MV-4-11 (cell line): Measurements from ENCODE around the gene COPS9.

Source experiments
- DNase-seq: peaks from one replicate; lab custom pipeline; 2025; lab: John Stamatoyannopoulos, UW

Gene COPS9

DNA sequence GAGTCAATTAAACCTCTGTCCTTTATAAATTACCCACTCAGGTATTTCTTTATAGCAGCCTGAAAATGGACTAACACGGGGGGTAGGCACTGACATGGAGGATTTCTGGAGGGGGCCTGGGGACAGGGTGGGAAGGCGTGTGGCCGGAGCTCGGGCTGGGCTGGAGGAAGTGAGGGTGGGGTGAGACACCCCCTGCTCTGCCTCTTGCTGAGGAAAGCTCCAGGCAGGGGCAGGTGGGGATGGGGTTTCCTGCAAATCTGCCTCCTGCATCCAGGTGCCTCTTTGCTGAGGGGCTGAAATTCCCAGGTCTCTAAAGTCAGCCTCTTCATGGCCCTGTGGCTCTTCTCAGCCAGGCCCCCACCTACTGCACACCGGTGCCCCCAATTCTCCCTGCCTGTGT is 30.1 kb upstream of the COPS9 start:
- DNase-seq: no peak

GRCh38 chr2:240165661-240166060 is 29.6 kb upstream of the COPS9 start:
- no peak for DNase-seq

- no peak for DNase-seq
Observed at GRCh38 chr2:240165034-240165433, 28.9 kb upstream of the COPS9 start.

DNA sequence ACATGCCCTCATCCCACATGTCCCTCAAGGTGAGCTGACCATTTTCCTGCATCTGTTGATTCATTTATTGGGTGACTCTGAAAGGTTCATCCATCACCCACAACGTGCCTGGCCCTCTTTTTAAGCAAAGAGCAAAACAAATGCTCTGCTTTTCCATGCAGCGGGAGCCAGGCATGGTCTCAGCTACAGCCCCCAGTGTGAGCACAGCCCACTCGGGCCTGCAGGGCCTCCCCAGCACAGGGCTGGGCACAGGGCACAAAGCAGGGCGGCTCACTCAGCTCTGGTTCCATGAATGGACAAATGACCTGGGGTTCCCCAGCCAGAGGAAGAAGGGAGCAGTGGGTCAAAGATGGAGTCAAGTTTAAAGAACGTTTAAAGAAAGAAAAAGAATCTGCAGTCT is 28.5 kb upstream of the COPS9 start:
- no peak for DNase-seq

- DNase-seq: no peak
Observed at GRCh38 chr2:240163844-240164574, 27.9 kb upstream of the COPS9 start.

GRCh38 chr2:240162939-240163714 is 27.0 kb upstream of the COPS9 start:
- no peak for DNase-seq

DNA sequence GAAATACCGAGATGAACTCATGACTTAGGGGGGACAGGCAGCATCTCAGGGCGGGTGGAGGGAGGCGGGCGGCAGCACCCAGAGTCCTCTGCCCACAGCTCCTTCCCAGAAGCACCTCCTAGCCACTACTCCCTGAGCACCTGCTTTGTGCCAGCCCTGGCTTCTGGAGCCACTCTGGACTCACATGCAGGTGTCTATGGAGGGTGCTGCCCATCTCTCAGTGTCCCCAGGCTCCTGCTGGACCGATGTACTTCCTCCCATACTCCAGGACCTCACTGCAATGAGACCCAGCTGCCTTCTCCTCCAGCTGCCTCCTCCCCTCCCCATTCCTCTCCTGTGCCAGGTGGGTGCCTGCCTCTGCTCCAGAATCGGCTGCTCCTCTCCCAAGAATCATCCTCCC is 26.4 kb upstream of the COPS9 start:
- DNase-seq: no peak

GRCh38 chr2:240162032-240162431 is 25.9 kb upstream of the COPS9 start:
- DNase-seq: no peak

DNA sequence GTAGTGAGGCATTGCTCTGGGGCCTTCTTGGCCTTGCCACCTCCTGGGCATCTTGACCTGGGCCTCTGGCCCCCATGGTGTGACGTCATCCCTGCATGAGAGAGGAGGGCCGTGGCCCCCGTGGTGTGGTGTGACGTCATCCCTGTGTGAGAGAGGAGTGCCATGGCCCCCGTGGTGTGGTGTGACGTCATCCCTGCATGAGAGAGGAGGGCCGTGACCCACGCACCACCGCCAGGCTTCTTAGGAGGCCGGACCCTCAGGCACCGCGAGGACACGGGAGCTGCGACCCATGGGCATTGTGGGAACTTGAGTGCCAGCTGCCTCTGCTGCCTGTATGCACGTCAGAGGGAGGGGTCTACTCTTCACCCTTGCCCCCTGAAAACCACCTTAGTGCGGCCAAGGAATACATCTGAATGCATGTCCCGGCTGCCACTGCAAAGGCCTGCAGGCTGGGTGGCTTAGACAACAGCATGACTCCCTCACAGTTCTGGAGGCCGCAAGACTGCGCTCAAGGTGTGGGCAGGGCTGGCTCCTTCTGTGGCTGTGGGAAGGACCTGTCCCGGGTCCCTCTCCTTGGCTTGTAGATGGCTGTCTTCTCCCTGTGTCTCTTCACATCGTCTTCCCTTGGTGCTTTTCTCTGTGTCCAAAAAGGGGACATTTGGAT is 25.1 kb upstream of the COPS9 start:
- DNase-seq: no peak

- DNase-seq: no peak
Observed at GRCh38 chr2:240160291-240161086, 24.4 kb upstream of the COPS9 start.

DNA sequence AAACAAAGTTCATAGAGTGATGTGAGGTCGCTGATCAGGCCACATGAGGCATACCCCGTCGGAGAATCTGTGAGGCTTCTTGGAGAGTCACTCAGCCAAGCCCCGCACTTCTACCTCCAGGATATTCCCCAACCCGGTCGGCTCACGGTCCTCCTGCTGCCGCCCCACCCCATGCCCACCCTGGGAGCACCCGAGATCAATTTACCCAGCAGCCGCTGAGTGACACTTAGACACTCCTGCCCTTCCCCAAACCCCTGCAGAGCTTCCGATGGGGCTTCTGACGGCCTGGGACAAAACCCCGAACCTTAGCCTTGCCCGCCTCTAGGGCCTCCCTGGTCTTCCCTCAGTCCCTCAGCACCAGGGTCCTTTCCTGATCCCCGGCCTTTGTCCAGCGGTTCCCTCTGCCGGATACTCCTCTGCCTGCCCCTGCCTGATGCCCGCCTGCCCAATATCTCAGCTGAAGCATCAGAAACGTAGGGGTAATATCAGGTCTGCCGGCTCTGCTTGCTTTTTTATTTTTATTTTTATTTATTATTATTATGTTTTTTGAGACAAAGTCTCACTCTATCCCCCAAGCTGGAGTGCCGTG is 23.2 kb upstream of the COPS9 start:
- no peak for DNase-seq

GRCh38 chr2:240157147-240157470 is 21.0 kb upstream of the COPS9 start:
- no peak for DNase-seq

- no peak for DNase-seq
Observed at GRCh38 chr2:240156435-240157146, 20.5 kb upstream of the COPS9 start.

DNA sequence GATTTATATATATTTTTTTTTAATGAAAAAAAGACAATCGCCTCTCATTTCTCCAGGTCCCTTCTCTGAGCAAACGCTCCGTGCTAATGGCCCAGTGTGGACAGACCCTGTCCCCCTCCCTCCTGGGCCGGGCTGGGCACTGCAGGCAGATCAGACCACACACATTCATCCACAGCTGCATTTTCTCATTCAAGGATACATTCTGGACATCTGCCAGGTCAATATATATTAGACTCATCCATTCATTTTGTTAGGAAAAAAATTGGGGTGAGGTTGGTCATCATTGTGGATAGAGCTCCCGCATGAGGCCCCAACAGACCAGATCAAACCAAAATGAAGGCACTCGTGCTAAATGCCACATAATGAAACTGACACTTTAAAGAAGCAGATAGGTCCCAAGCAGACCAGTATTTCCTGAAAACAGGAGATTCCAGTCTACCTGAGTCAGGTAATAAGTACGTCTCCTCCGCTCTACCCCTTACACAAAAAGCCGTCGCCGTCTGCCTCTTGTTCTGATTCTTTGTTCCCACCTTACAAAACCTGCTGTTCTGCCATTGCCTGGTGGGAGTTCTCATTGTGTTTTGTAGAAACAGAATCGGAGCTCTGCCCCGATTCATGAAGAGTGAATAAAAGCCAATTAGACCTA is 19.8 kb upstream of the COPS9 start:
- DNase-seq: no peak

DNA sequence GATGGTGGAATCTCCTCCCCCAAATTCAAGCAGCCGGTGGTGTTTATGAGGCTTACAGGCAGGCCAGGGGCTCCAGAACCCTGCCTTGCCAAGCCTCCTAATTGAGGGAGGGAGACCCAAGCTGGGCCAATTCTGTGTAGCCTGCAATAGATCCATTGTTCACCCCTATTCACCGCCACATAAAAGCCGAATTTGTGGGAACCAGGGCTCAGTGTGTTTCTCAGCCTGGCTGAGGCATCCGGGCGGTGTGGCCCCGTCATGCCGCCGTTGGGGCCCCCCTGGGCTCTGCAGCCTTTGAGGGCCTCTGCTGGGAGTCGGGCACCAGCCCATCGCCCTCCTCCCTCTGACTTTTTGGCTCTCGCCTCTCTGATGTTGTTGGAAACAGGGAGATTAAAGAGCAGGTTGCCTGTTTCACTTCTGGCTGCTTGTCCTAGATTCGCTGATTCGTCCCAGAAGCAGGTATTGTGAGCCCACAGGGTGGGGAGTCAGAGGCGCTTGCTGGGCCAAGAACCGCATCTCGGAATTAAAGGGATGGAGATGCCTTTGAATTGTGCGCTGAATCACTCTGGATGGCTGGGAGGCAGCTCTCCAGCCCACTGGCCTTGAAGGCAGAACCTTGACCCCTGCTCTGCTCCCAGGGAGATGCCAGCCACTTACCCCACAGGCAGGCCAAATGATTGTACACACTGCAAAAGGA is 19.1 kb upstream of the COPS9 start:
- DNase-seq: no peak

- no peak for DNase-seq
Observed at GRCh38 chr2:240154606-240155005, 18.5 kb upstream of the COPS9 start.

- DNase-seq: no peak
Observed at GRCh38 chr2:240153418-240153817, 17.3 kb upstream of the COPS9 start.

GRCh38 chr2:240151477-240152031 is 15.4 kb upstream of the COPS9 start:
- no peak for DNase-seq

GRCh38 chr2:240149943-240150784 is 14.1 kb upstream of the COPS9 start:
- no peak for DNase-seq
